GM10266 (cell line): Measurements from ENCODE around the gene HRG.
"Not testable (repeated sequence)": the region's sequence is repeated elsewhere in the genome, so short reads cannot be mapped to it uniquely, and the experiment has no call there.

Experiments used
- DNase-seq: peaks from one replicate; pipeline ENCODE4 v3.0.0; 2012; ENCODE audit errors: extremely low spot score
- TF ChIP-seq, protein P1 (sequence below): IDR thresholded peaks from 2 replicates; pipeline ENCODE4 v1.5.1; 2012; ENCODE audit warnings: mild to moderate bottlenecking, low read depth; ENCODE audit not compliant: control insufficient read depth, insufficient read depth; ENCODE audit errors: missing control alignments

HRG gene

DNA sequence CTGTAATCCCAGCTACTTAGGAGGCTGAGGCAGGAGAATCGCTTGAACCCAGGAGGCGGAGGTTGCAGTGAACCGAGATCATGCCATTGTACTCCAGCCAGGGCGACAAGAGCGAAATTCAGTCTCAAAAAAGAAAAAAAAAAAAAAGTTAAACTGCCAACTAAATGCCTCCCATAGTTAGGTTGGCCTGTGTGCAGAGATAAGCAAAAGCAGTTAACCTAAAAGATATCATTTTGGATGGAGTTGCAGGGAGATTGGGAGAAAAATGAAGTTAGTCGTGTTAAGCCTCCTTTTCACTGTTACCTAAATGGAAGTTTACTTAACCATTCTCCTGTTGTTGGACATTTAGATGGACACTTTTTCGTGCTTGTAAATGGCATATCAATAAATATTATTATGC lies 37.1 kb upstream of the HRG start:
- no peak for DNase-seq
- TF ChIP-seq, protein P1, sequence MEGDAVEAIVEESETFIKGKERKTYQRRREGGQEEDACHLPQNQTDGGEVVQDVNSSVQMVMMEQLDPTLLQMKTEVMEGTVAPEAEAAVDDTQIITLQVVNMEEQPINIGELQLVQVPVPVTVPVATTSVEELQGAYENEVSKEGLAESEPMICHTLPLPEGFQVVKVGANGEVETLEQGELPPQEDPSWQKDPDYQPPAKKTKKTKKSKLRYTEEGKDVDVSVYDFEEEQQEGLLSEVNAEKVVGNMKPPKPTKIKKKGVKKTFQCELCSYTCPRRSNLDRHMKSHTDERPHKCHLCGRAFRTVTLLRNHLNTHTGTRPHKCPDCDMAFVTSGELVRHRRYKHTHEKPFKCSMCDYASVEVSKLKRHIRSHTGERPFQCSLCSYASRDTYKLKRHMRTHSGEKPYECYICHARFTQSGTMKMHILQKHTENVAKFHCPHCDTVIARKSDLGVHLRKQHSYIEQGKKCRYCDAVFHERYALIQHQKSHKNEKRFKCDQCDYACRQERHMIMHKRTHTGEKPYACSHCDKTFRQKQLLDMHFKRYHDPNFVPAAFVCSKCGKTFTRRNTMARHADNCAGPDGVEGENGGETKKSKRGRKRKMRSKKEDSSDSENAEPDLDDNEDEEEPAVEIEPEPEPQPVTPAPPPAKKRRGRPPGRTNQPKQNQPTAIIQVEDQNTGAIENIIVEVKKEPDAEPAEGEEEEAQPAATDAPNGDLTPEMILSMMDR = no peak

DNA sequence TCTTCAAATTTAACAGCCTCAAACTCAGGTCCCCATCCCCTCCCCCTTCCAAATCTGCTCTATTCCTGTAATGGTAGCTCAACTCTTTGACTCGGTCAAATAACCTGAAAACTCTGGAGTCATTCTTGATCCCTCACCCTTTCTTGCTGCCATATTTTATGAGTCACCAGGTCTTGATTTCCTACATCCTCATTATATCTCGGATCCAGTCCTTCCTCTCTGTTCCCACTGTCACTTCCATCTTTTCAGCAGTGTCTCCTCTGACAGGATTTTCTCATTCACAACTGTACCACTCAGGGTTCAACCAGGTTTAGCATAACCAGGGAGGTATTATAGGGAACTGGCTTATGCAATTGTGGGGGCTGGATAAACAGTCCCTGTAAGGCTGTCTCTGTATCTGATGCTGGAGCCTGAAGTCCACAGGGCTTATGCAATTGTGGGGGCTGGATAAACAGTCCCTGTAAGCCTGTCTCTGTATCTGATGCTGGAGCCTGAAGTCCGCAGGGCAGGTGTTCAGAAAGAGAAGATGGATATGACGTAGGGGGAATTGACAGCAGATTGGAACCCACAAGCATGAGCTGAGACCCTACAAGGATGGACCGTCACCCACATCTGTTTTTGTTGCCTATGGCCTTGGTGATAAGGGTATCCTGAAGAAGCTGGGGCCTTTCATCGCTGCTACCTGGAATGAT lies 34.7 kb upstream of the HRG start:
- no peak for DNase-seq
- TF ChIP-seq, protein P1 = no peak

DNA sequence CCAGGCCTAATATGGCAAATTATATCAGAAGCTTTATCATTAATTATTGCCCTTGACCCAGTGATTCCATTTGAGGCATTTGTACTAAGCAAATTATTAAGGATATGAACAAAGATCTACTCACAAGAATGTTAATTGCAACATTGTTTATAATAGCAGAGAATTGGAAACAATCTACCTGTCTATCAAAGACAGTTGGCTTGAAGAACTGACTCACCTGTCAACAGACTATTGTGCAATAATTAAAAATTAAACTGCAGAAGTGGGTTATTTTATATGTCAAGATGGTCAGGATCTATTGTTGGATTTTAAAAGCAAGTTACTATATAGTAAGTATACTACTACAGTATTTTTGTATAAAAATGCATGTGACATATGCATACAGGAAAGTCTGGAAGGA lies 32.3 kb upstream of the HRG start:
- TF ChIP-seq, protein P1 = no peak
- no peak for DNase-seq

DNA sequence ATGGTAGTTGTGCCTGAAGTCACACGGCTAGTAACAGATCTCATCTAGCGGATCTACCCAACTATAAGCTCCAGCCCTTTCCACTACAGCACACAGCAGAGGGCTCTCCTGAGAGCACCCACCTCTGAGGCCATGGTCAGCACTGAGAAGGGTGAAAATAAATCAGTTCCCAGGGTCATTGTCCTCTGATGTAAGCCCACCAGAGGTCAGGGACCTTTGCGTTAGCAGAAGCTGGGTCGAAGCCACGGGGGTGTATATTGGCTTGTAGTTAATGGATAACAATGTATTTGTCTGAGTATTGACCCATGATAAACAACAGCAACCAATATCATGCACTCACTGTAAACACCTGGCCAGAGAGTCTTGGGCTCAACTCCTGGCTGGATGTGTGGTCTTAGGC lies 31.6 kb upstream of the HRG start:
- not testable (repeated sequence) for DNase-seq

DNA sequence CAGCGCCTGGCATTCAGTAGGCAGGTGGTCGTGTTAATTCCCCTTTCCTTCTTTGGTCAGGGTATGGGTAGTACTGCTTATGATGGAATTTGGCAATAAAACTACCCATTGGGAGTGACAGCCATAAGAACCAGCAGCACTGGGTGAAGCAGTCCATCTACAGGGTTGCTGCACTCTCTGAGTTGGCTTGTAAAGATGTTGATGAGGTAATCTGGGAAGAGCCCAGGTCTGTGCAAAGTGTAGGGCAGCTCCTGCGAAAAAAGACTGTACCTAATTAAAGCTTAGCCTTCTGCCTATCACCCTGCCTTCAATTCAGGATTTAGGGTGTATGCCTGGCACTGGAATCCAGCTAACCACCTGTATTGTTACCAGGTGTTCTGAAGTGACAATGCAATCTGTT lies 30.3 kb upstream of the HRG start:
- no peak for DNase-seq
- TF ChIP-seq, protein P1 = no peak

DNA sequence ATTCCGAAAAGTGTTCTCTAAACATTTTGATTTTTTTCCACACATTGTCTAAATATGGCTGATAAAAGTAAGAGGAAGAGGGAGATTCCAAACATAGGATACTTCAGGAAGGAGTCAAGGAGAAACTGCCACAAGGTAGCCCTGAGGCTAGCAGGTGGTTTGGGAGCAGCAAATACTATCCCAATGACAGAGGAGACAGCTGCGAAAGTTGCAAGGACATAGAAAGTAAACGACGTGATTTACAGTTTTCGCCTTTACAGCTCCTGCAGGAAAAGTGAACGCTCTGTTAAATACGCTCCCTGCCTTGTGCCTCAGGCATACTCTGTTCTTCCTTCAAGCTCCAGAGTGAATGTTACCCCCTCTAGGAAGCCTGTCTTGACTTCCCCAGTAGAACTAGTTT lies 29.3 kb upstream of the HRG start:
- TF ChIP-seq, protein P1 = no peak
- no peak for DNase-seq

DNA sequence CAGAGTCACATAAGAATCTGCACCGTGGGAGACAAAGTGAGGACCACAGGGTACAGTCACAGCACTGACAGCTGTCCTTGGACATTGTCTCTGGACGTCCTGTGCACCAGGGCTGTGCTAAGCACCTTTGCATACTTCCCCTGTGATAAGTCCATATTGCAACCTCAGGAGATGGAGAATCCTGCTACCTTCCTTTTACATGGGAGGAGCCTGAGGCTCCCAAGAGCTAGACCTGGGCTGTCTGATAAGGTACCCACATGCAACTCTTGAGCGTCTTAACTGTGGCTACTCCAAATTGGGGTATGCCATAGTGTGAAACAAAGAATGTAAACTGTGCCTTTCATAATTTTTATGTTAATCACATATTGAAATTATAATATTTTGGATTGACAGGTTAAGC lies 28.1 kb upstream of the HRG start:
- DNase-seq = no peak
- TF ChIP-seq, protein P1 = no peak

DNA sequence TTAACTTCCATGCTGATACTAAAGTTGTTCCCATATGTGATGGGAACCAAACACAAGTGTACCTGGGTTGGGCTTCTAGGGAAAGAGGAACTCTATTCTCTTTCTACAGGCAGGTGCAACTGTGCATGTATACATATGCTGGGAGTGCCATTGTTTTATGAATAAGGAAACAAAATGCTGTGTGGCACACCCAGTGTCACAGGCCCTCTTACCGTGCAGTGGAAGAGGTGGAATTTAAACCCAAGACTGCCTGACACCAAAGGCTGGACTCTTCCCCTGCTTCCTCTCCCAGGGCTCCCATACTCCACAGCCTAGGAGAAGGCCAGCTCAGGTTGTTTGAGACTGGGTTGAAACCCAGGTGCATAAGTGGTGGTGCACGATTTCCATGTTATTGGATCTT lies 27.6 kb upstream of the HRG start:
- no peak for DNase-seq
- TF ChIP-seq, protein P1 = no peak
